Posterior cingulate gyrus (tissue), 11 donors: ENCODE data around the gene OTOP2.

Source experiments
- DNase-seq, 10 donors: peaks; one replicate each; pipeline versions ENCODE4 v3.0.0 to v3.0.0-alpha.2; 2020 to 2021; ENCODE audit warnings: mixed read lengths in 3 of 10
- intact Hi-C: fragments of 100-400 bp; cut with DNase I; formaldehyde crosslinking; loops from one replicate; pipeline ENCODE4 v1.15.1; 2023

OTOP2 gene

GRCh38 chr17:74949455-74950115 is 25.5 kb downstream of the OTOP2 start:
- intact Hi-C loops, result no loop called here

DNA sequence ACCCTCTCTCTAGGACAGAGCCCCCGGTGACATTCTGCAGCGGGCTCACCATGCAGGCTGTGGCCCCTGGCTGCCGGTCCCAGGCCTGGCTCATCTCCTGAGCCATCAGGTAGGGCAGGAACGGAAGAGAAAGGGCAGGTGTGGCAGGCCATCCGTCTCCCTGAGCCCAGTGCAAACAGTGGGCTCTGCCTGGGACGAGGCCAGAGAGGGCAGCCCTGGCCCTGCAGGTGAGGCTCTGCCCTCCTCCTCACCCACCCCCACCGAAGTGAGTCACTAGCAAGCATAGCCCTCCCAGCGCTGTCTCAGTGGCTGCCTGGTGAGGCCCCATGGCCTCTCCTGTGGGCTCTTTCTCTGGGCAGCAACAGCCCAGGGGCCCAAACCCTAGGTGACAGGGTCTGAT is 26.1 kb downstream of the OTOP2 start:
- no peak for DNase-seq
- intact Hi-C loops, result no loop called here

More at GRCh38 chr17:74949455-74950115, 25.5 kb downstream of the OTOP2 start:
- peak in 1 of 10 donors; percentile 70 for DNase-seq

DNA sequence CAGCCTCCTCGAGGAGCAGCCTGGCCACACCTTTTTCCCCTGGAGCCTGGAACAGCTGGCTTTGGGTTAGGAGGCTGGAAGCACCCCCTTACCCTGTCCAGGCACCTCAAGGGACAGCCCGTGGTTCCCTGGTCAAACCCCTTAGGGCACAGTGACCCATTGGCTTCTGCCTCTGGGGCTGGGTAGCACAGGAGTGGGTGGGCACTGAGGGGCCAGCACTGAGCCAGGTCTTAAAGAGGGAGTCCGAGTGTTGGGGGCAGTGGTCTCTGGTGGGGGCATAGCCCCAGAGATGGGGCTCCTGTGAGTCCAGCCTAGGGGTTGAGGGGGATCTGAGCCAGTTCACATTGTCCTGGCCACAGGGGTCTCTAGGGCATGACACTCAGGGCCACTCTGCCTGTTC is 27.0 kb downstream of the OTOP2 start:
- intact Hi-C loops, result no loop called here
- no peak for DNase-seq

GRCh38 chr17:74951680-74952421 is 27.8 kb downstream of the OTOP2 start:
- peak in 1 of 10 donors; percentile 57 for DNase-seq
- intact Hi-C loops, result no loop called here

DNA sequence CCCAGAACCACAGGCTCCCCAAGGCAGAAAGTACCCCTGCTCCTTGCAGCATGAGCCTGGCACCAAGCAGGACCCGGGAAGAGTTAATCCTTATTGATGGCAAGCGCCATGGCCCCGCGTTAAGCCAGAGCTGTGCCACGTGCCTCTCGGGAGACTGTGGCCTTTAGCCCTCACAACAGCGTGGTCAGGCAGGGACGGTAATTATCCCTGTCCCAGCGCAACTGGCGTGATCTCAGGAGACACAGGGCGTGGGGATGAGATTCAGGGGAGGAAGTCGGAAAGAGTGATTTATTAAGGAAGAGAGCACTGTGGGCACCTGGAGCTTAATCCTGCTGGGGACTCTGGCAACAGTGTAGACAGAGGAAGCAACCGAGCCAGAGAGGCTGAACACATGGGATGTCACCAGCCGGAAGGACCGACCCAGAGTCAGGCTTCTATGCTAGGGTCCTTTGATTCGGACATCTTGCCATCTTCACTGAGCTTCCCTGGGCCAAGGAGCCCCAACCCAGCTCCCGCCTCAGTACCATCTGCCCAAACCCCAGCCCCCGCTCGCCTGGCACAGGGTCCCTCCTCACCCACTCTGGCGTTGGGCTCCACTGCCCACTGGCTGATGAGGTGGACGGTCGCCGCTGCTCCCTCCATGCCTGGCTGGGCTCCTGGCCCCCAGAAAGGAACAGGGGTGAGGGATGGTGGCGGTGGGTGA is 28.5 kb downstream of the OTOP2 start:
- intact Hi-C loops, result no loop called here
- DNase-seq, result peak in 1 of 10 donors; percentile 64

DNA sequence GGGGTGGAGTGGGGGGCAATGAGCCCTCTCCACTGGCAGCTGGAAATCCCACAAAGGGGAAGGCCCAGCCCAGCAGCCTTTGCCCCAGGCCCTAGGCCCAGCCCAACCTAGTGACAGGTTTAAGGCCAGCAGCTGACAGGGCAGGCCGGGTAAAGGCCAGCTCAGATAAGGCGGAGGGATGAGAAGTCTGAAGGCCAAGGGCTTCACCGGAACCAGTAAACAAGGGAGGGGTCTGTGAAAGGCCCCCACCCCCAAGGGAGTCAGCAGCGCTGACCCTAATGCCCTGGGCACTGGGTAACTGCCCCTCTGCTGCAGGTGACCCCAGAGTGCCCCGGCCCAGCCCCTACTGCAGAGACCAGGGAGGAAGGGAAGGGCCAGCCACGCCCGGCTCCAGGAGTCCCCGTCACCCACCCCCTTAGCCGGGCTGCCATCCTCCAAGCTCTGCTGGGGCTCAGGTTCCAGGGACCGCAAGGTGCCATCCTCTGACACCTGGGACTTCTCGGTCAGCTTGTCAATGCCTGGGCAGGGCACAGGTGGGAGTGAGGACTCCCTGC is 29.1 kb downstream of the OTOP2 start:
- no peak for DNase-seq
- intact Hi-C loops, result no loop called here

- peak in 1 of 10 donors; percentile 67 for DNase-seq
- intact Hi-C loops, result no loop called here
Measured at GRCh38 chr17:74954115-74954514, 30.0 kb downstream of the OTOP2 start.

GRCh38 chr17:74954665-74955421 is 30.8 kb downstream of the OTOP2 start:
- DNase-seq, result no peak
- intact Hi-C loops, result no loop called here

DNA sequence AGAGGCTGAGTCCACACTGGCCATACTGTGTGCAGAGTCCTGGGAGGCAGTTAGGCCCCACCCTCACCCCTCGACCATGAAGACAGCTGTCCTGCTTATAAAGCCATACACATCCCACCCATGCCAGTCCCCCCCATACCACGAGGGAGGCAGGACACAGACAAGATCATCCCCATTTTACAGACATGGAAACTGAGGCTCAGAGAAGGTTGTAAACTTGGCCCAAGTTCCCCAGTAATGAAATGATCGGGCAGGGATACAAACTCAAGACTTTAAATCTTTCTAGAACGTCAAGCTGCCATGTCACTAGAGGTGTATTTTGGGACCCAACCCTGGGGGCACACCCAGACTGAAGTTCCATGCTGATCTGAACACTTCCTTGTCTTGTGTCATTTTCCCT is 32.0 kb downstream of the OTOP2 start:
- intact Hi-C loops, result no loop called here
- no peak for DNase-seq

- intact Hi-C loops, result no loop called here
Measured at GRCh38 chr17:74957935-74958740, 34.1 kb downstream of the OTOP2 start.

DNA sequence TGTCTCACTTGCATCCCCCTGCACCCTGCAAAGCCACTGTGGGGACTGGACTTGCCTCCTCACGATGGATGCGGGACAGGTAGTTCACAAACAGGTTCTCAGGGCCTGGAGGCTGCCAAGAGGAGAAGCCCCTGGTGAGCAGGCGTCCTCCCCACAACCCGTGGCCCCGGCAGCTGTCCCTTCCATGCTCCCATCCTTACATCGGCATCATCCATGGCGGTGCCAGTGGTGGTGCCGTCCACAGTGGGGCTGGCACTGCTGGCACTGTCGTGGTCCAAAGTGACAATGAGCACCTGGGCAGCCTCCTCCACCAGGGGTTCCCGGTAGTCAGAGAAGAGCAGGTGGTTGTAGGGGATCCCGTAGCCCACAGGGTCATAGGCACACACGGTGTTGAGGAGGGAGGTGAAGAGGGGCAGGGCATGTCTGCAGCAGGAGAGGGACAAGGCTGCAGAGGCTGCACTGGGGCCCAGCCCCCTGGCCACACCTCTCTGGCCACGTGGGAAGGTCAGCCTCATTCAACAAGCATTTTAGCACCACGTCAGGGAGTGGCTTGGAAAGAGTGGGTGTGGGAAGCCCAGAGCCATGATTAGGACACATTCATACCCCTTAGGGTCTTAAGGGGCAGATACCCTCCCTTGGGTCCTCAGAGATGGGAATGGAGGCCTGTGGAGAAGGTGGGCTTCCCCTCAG is 35.9 kb downstream of the OTOP2 start:
- peak in 1 of 10 donors; percentile 64 for DNase-seq

More at GRCh38 chr17:74957935-74958740, 34.1 kb downstream of the OTOP2 start:
- DNase-seq, result peak; percentile 37 to 95 (median 75)

DNA sequence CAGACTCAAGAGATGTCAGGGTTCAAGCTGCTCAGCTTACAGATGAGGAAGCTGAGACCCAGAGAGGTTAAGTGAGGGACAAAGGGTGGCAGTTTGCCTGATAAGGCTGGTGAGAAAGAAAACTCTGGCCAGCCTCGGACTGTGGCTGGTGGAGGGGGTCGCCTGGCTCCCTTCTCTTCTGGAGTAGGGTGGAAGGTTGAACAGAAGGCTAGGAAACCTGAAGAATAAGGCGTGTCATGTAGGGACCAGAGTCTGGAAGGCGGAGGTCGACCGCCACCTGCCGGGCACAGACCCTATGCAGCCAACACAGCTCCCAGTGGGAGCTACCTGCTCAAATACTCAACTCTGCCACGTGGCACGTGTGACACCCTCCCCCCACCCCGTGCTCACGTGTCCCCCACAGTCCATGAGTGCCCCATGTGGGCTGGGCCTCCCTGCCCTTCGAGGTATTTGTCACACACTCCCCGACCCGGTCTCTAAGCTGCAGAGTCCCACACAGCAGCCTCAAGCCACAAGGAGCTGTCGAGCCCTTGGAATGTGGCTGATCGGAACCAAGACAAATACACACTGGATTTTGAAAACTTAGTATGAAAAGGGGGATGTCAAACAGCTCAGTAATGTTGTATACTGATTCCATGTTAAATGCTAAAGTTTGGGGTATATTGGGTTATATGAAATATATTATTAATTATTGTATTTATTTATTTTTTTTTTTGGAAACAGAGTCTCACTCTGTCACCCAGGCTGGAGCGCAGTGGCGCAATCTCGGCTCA is 36.7 kb downstream of the OTOP2 start:
- intact Hi-C loops, result loop anchor here (1.0 to 10.0 kb wide), 3 partner anchors 27 to 244 kb away; partner anchors contain the start of genes CDR2L, MRPL58 and NUP85
- no peak for DNase-seq

More for the DNA sequence above, 35.9 kb downstream of the OTOP2 start:
- intact Hi-C loops, result loop anchor here (2.0 to 10.0 kb wide), 2 partner anchors 53 to 245 kb away; partner anchors contain the start of genes MRPL58 and NUP85

DNA sequence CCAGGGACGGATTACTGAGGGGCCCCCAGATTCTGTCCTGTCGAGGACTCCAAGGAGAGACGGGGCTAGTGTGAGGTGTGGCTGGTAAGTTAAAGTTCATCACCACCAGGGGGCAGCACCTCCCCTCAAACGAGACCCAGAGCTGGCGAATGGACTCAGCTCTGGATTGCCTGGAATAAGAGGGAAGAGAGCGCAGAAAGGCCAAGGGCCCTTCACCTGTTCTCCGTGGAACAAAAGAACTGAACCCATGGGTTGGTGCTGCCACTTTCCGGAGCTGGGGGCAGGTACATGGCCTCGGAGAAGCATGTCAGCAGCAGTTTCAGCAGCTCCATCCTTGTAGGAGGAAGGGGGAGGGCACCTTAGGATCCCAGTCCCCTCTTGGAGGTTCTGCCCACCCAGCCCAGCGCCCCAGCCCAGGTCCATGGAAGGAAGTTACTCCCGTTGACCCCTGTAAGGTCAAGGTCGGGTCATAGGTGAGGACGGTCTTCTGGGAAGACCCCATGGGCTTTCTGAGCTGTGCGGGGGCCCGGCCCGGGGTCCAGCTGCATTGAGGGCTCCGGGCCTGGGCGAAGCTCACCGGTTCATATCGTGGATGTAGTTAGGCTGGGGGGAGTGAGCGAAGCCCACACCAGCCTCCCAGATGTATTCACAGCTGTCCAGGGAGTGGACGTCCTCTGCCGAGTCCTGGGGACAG is 37.7 kb downstream of the OTOP2 start:
- intact Hi-C loops, result loop anchor here (1.0 to 10.0 kb wide), 3 partner anchors 25 to 243 kb away; partner anchors contain the start of genes CDR2L, MRPL58 and NUP85

GRCh38 chr17:74962622-74963394 is 38.7 kb downstream of the OTOP2 start:
- DNase-seq, result peak in 9 of 10 donors; percentile 57 to 97 (median 76)
- intact Hi-C loops, result loop anchor here (10.0 kb wide), 1 partner anchor 242 kb away; the partner anchor contains the start of gene NUP85

More for the DNA sequence above, 37.7 kb downstream of the OTOP2 start:
- peak; percentile 78 to 98 (median 90) for DNase-seq

GRCh38 chr17:74963656-74964055 is 39.6 kb downstream of the OTOP2 start:
- no peak for DNase-seq
- intact Hi-C loops, result loop anchor here (10.0 kb wide), 1 partner anchor 241 kb away; the partner anchor contains the start of gene NUP85

- no peak for DNase-seq
- intact Hi-C loops, result loop anchor here (10.0 kb wide), 1 partner anchor 240 kb away; the partner anchor contains the start of gene NUP85
Measured at GRCh38 chr17:74964246-74964761, 40.2 kb downstream of the OTOP2 start.
